Kidney epithelial cell (primary cell): ENCODE measurements around the gene TUBB3. TPM values are rescaled to one million over a fixed set of nuclear protein-coding genes. Genes with fewer than 3 reads are reported as not detected.

Experiments used
- DNase-seq: peaks from one replicate; pipeline ENCODE4 v3.0.0-alpha.2; 2010; ENCODE audit warnings: low read depth
- H3K27me3 ChIP-seq: 2 replicates; pipeline ENCODE4 v1.6.0; 2011; ENCODE audit warnings: low read length; ENCODE audit not compliant: control insufficient read depth, insufficient read depth
- H3K36me3 ChIP-seq: 2 replicates; pipeline ENCODE4 v1.5.1; 2011; ENCODE audit warnings: low read length; ENCODE audit not compliant: control insufficient read depth, insufficient read depth
- H3K4me3 ChIP-seq: 2 replicates; pipeline ENCODE4 v1.5.1; 2011; ENCODE audit warnings: low read depth, mild to moderate bottlenecking, control low read depth, low read length
- total RNA-seq: library from RNA; depleted of rRNA; stranded (reverse); fragments of >200 nt; gene quantifications from 2 replicates; pipeline ENCODE4 v1.2.3, GENCODE V29; 2015
- TF ChIP-seq, protein P1 (sequence below): IDR thresholded peaks from 2 replicates; pipeline ENCODE4 v1.5.1; 2011; ENCODE audit warnings: mild to moderate bottlenecking, moderate library complexity, low read length, control low read depth, inconsistent platforms; ENCODE audit not compliant: insufficient read depth, poor library complexity, severe bottlenecking

Gene TUBB3
- total RNA-seq, 1 donor from 2014 or later: 599 TPM

DNA sequence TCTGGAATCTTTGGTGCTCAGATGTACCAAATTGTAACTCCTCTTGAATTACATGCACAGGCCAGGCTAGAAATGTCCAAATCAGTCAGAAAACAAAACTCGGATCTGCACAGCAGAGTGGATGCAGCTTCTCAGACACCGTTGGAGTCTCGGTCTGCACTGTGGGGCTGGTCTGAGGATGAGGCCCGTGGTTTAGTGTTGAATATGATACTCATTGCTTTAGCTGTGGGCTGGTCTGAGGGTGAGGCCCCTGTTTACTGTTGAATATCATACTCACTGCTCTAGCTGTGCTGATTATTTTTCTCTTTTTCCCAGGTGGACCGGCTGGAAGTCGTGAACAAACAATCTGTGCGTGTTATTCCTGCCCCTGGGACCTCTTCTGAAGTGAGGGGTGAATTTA lies 61.1 kb downstream of the TUBB3 start:
- DNase-seq: no peak
- TF ChIP-seq, protein P1, sequence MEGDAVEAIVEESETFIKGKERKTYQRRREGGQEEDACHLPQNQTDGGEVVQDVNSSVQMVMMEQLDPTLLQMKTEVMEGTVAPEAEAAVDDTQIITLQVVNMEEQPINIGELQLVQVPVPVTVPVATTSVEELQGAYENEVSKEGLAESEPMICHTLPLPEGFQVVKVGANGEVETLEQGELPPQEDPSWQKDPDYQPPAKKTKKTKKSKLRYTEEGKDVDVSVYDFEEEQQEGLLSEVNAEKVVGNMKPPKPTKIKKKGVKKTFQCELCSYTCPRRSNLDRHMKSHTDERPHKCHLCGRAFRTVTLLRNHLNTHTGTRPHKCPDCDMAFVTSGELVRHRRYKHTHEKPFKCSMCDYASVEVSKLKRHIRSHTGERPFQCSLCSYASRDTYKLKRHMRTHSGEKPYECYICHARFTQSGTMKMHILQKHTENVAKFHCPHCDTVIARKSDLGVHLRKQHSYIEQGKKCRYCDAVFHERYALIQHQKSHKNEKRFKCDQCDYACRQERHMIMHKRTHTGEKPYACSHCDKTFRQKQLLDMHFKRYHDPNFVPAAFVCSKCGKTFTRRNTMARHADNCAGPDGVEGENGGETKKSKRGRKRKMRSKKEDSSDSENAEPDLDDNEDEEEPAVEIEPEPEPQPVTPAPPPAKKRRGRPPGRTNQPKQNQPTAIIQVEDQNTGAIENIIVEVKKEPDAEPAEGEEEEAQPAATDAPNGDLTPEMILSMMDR: no peak
- peaks cover 6% of the 10 kb centered on the region for H3K36me3 ChIP-seq
- no peaks in the 10 kb centered on the region for H3K27me3 ChIP-seq
- no peak overlapping the region for H3K4me3 ChIP-seq

DNA sequence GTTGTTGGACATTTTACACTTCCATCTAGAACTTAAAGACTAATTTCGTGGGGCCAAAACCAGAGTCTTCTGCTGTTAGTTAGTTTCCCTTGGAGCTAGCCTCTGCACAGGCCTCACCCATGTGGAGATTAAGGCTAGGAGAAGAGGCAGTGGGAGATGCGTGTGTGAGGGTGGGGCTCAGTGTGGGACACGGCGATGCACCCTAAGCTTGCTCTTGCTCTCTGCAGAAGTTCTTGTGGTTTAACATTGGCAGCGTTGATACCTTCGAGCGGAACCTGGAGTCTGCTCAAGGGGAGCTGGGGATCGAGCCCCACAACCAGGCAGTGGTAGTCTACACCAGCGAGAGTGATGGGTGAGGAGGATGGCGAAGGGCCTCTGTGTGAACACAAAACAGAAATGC lies 62.1 kb downstream of the TUBB3 start:
- H3K36me3 ChIP-seq: peaks cover 6% of the 10 kb centered on the region
- DNase-seq: no peak
- no peaks in the 10 kb centered on the region for H3K27me3 ChIP-seq
- TF ChIP-seq, protein P1: no peak
- no peak overlapping the region for H3K4me3 ChIP-seq

Other genes with a start within 250 kb of the TUBB3 start
- gene CDK10, start 236.7 kb upstream of the TUBB3 start, total RNA-seq: 50.5 and 61.5 TPM in 2 replicates
- gene SPATA2L, start 221.6 kb upstream of the TUBB3 start, total RNA-seq: 24.0 and 28.8 TPM in 2 replicates
- gene VPS9D1, start 202.4 kb upstream of the TUBB3 start, total RNA-seq: 5.1 and 9.3 TPM in 2 replicates
- 21.7 and 29.4 TPM in 2 replicates for gene ZNF276, start 201.8 kb upstream of the TUBB3 start, total RNA-seq
- gene FANCA, start 106.7 kb upstream of the TUBB3 start, total RNA-seq: 16.0 and 19.1 TPM in 2 replicates
- 1.2 and 1.4 TPM in 2 replicates for gene SPIRE2, start 94.9 kb upstream of the TUBB3 start, total RNA-seq
- 145 and 149 TPM in 2 replicates for gene TCF25, start 49.8 kb upstream of the TUBB3 start, total RNA-seq
- gene MC1R, start 4.5 kb upstream of the TUBB3 start, total RNA-seq: 1.5 and 3.0 TPM in 2 replicates
- 101 and 107 TPM in 2 replicates for gene DEF8, start 25.4 kb downstream of the TUBB3 start, total RNA-seq
- gene DBNDD1, start 96.1 kb downstream of the TUBB3 start, total RNA-seq: 27.2 and 35.2 TPM in 2 replicates
- not detected in 2 replicates for gene PRDM7, start 154.0 kb downstream of the TUBB3 start, total RNA-seq